GM21423 (cell line): Measurements from ENCODE around the gene TMEM98.
"Not testable (repeated sequence)": the region's sequence is repeated elsewhere in the genome, so short reads cannot be mapped to it uniquely, and the experiment has no call there.

Experiments used
- ATAC-seq: cut with Tn5 transposase; IDR thresholded peaks from one replicate; pipeline ENCODE4 v1.9.1; 2021; ENCODE audit warnings: mild to moderate bottlenecking, moderate library complexity; ENCODE audit not compliant: unreplicated experiment

TMEM98 gene

DNA sequence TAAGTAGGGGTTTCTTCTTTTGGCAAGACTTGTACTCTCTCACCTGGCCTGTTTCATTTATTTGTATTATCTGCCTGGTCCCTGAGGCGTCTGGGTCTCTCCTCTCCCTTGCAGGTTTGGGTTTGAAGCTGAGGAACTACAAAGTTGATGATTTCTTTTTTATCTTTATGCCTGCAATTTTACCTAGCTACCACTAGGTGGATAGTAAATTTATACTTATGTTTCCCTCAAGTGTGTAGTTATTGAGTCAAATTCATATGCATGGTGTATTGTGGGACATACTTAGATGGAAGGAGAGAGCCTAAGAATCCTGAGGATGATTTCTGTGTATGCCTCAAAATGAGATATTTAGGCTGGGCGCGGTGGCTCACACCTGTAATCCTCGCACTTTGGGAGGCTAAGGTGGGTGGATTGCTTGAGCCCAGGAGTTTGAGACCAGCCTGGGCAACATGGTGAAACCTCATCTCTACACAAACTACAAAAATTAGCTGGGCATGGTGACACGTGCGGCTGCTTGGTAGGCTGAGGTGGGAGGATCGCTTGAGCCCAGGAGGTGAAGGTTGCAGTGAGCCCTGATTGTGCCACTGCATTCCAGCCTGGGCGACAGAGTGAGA is 13.6 kb downstream of the TMEM98 start:
- no peak for ATAC-seq

DNA sequence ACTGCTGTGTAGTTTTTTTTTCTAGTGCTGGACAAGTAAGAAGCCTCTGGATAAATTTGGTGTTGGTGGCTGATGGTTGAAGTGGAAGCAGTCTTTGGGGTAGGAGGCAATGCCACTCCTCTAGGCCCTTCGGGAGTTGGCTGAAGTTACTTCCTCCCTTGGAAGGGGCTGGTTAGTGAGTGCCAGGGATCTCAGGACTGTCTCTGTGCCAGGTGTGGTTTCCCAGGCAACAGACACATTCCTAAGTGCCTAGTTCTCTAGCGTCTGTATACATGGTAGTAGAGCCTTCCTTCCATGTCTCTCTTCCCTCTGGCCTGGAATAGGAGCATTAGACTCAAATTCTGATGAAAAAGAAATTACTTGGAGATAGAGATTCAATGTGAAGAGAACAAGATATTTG is 15.3 kb downstream of the TMEM98 start:
- ATAC-seq = no peak

DNA sequence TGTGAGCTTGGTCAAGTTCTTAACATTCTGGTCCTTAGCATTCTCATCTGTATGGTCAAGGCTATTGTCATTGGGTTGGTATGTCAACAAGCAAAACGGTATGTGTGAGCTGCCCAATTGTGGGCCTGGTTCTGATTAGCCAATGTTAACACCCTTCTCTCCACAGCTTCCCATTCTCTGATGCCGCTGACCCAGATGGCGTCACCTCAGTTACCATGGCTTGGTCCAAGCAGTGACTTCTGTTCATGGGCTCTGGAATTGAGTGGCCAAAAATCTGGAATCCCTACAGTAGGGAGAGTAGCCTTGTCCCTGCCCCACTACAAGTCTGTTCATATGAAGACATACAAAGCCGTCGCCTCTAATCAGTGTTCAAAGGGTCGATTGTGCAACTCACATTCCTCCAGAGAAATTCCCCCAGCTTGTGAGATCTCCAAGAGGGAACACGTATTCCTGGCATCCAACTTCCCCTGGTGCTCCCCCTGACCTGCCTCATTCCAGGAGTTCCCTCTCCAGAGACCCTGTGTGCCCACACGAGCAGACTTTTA is 15.8 kb downstream of the TMEM98 start:
- no peak for ATAC-seq

DNA sequence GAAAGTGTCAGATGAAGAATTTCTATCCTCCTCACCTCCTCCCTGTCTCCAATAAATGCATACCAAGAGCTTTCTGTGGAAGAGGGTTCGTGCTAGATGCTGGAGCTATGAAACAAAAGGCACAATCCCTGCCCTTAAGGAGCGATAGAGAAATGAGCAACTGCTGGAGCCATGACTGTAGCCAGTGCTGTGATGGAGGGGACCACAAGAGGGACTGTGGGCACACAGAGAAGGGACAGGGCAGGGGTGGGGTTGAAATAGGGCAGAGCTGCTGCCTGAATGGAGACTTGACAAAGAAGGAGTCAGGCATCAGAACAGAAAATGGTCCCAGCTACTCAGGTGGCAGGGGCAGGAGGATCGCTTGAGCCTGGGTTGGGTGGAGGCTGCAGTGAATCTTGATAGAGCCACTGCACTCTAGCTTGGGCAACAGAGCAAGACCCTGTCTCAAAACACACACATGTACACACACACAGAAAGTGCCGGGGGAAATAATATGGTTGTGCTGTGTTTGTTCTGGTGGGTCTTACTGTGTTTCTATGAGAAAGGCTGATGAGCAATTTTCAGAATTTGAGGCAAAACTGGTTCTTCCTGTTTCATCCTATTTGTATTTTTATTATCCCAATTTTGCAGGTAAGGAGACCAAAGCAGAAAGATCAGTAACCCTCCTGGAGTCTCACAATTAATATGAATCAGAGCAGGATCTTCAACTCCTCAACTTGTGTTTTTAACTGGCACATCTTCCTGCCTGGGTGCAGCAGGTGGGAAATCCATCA is 16.5 kb downstream of the TMEM98 start:
- ATAC-seq = no peak

DNA sequence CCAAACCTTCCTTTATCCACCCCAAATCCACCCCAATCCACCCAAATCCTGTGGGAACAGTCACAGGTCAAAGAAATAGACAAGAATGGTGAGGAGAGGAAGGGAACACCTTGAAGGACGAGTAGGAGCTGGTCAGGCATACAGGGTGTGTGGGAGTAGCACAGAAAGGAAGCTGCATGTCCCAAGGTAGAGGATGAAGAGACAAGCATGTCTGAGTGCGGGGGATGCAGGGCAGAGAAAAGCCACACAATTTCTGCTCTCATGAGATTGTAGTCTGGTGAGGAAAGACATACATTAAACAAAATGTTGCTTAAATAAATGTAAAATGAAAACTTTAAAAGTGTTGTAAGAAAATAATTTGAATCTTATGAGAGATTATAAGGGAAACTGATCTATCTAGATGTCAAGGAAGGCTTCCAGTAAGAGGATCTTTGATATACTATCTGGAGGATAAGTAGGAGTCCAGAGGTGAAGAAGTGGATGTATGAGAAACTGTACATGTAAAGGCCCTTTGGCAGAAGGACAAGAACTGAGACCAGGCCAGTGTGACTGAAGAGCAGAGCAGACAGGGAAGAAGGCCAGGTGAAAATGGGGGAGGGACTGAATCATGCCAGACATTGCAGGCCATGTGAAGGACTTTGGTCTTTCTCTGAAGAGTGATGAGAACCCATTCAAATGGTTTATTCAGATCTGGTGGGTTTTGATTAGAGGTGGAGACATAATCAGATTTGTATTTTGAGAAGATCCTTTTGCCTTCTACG is 18.6 kb downstream of the TMEM98 start:
- ATAC-seq = no peak

DNA sequence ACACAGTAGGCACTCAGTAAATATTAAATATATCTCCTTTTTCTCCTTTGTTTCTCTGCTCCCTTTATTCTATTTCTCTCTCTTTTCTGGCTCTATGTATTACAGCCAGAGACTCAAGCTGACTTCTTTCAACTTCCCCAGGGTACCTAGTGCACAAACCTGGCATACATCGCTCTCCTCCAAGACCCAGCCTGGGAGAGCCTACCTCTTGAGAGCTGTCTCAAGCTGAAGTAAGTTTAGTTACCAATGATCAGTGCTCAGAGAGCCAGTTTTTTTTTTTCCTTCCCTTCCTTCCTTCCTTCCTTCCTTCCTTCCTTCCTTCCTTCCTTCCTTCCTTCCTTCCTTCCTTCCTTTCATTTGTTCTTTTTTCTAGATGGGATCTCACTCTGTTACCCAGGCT is 19.8 kb downstream of the TMEM98 start:
- ATAC-seq = no peak

- no peak for ATAC-seq
Observed at GRCh38 chr17:32949181-32949580, 21.2 kb downstream of the TMEM98 start.

GRCh38 chr17:32952491-32952890 is 24.5 kb downstream of the TMEM98 start:
- ATAC-seq = not testable (repeated sequence)

- no peak for ATAC-seq
Observed at GRCh38 chr17:32953045-32953444, 25.1 kb downstream of the TMEM98 start.

DNA sequence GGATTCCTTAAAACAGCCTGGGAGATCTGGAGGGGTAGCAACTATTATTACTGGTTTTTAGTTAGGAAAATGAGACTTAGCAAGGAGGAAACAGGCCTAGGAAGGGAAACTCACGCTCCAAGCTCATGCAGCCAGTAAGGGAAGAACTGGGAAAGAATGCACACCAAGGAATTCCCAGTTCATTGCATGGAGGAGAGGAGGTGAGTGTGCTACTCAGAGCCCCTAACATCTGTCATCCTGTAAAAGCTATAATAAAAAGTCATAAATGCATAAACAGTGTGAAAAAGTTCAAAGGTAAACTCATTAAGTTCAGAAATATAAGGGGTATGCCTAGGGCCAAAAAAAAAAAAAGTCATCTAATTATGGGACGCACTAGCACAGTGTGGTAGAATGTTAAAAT is 25.9 kb downstream of the TMEM98 start:
- ATAC-seq = no peak

- ATAC-seq = no peak
Observed at GRCh38 chr17:32954477-32954876, 26.5 kb downstream of the TMEM98 start.

GRCh38 chr17:32955155-32955554 is 27.2 kb downstream of the TMEM98 start:
- no peak for ATAC-seq

DNA sequence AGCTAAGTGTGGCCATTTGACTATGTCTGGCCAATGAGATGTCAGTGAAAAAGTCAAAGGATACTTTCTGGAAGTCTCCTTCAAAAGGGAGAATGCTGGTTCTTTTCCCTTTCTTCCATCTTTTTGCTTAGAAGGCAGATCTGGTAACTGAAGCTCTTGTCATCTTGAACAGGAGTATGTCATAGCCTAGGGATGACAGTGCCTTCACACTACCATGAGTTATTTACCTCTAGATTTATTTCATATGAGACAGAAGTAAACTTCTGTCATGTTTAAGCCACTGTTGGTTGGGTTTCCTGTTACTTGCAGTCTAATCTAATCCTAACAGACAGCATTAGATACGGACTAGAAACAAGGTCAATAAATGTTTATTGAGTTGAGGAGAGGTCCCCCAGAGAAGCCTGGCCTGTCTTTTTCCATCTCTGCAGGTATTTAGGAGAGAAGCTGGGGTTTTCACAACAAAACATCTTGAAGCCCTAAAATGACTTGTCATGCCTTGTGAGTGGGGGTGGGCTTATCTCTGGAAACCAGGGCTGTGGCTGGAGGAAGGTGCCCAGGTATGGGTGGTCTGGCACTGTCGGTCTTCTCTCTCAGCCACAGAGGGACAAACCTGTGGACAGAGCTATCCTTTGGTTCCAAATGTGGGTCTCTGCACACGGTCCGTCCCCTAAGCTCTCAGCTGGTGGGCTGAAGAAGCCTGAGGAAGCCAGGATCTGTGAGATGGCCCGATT is 28.5 kb downstream of the TMEM98 start:
- ATAC-seq = no peak

DNA sequence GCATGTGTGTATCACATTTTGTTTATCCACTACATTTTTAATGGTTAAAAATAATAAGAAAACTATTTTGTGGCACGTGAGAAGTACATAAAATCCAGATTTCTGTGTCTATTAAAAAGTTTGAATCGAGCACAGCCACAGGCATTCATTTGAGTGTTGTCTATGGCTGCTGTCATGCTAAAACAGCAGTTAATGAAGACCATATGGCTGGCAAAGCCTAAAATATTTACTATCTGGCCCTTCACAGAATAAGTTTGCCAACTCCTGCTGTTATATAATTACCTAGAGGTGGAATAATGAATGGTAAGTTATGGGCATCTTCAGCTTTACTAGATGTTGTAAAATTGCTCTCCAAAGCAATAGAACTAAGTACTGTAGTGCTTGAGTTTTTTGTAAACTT is 30.5 kb downstream of the TMEM98 start:
- no peak for ATAC-seq

DNA sequence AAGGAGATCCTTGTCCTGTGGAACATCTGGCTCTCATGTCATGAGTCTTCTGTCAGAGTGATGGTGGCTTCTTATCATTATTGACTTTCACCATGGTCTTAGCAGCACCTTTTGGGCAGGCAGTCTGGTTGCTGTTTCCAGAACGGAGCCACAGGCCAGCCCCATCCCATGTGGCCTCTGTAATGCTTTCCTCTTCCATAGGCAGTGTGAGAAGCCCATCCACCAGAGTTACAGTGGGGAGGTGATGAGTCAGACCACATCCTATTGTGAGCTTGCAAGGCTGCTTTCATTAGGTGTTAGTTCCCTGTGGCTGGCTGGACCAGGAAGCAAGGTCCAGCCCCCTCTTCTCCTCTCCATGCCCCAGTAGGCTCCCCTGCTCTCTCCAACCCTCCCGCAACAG is 32.9 kb downstream of the TMEM98 start:
- ATAC-seq = no peak

DNA sequence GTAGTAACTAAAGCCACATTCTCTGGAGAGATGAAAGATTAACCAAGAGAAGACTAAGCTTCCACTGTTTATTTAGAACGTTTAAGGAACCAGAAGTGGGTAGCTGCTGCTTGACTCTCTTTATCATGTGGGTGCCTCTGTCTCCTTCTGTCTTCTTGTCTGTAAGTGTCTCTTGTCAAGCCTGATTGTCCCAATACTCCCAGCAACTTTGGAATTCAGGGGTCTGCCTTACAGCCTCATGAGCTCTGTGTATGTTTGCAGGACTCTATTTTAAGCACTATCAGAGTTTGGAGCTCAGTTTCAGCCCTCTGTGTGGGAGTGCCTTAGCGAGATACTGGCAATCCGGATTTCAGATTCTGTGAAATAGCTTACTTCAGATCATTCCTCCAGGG is 34.4 kb downstream of the TMEM98 start:
- ATAC-seq = no peak

- ATAC-seq = no peak
Observed at GRCh38 chr17:32964541-32964940, 36.6 kb downstream of the TMEM98 start.

DNA sequence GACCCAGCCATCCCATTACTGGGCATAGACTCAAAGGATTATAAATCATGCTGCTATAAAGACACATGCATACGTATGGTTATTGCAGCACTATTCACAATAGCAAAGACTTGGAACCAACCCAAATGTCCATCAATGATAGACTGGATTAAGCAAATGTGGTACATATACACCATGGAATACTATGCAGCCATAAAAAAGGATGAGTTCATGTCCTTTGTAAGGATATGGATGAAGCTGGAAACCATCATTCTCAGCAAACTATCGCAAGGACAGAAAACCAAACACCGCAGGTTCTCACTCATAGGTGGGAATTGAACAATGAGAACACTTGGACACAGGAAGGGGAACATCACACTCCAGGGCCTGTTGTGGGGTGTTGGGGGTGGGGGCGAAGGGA is 41.3 kb downstream of the TMEM98 start:
- ATAC-seq = not testable (repeated sequence)

- ATAC-seq = no peak
Observed at GRCh38 chr17:32970281-32970680, 42.3 kb downstream of the TMEM98 start.

DNA sequence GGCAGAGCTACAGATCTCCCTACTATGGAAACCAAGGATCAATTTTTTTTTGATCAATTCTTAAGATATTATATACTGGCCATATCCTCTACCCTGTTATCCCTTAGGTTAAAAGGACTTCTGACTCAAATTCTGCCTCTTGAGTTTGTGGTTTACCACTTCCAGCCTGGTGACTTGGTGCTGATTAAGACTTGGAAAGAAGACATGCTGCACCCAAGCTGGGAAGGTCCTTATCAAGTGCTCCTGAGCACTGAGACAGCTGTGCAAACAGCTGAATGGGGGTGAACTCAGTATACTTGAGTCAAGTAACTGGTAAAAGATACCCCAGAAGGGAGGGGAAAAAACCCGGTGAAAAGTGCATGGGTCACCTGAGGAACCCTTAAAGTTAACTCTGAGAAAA is 43.2 kb downstream of the TMEM98 start:
- ATAC-seq = no peak

DNA sequence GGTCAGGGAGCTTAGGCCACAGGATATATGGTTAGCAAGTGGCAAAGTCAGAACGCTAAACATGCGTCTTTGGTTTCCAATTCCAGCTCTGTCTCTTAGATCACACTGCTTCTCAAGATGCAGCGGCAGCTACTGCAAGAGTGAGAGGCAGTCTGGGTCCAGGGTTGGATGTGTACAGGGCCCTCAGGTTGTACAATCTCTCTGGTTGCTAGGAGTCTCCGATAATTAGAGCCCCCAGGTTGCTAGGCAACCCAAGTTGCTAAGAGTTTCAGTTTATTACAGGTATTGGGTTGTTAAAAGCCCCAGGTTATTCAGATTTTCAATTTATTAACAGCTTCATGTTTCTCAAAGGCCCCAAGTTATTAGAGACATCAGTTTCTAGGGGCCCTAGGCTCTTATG is 48.2 kb downstream of the TMEM98 start:
- ATAC-seq = no peak
